ENCODE results near the gene PBOV1.
"Not testable (repeated sequence)": the region's sequence is repeated elsewhere in the genome, so short reads cannot be mapped to it uniquely, and the experiment has no call there.

The PBOV1 gene

DNA sequence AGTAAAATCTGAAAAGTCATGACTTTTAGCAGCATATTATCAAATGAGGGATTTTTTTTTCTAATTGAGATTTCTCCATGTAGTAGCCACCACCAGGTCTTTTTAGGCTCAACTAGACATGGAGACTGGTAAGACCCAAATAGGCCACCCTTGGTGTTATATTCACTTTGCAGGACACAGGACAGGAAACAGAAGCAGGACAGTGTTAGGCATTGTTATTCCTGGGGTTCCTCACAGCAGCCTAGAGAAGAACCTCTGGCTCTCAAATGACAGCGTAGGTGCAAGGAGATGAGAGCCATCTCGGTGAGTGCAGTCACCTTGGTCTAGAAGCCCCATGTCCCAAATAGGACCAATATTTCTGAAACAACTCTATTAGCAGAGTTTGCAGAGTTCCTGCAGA, 19.2 kb upstream of the PBOV1 start:
- DNase-seq, result no peak

DNA sequence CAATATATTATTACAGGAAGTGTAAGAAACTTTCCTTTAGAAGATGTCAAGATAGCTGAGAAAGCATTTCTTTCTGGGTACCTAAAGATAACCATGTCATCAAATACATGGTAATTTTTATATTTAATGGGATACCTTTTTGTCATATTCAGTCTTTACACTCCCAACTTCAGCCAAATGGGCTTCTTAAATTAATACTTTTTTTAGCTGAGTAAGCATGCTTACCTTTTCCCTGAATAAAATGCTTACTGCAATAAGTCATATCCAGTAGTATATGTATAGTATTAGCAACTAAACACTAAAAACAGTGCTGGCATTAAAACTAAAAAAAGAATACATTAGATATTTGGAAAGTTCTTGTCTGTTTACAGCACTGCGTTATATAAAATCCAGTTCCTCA, 17.4 kb upstream of the PBOV1 start:
- DNase-seq, result no peak

GRCh38 chr6:138235205-138235604, 16.9 kb upstream of the PBOV1 start:
- no peak for DNase-seq

- no peak for DNase-seq
Measured at GRCh38 chr6:138234363-138234762, 16.1 kb upstream of the PBOV1 start.

- no peak for DNase-seq
Measured at GRCh38 chr6:138231381-138231886, 13.1 kb upstream of the PBOV1 start.

GRCh38 chr6:138230759-138231380, 12.6 kb upstream of the PBOV1 start:
- DNase-seq, result no peak

DNA sequence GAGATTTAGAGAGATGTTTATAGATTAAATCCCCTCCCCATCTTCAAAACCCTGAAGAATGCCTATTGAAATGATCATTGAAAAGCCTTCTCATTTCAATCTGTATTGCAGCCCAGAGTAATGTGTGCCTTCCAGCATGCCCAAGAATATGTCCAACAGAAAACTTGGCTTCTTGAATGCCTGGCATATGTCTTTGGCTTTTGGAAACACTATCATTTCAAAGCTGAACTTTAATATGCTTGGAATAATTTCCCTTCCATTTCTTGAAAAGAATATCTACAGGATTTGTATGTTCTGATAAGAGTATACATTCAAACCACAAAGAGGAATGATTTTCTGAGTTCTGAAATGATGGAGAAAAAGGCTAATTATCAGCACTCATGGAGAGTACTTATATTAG, 11.9 kb upstream of the PBOV1 start:
- no peak for DNase-seq

GRCh38 chr6:138229663-138230179, 11.4 kb upstream of the PBOV1 start:
- DNase-seq, result no peak

DNA sequence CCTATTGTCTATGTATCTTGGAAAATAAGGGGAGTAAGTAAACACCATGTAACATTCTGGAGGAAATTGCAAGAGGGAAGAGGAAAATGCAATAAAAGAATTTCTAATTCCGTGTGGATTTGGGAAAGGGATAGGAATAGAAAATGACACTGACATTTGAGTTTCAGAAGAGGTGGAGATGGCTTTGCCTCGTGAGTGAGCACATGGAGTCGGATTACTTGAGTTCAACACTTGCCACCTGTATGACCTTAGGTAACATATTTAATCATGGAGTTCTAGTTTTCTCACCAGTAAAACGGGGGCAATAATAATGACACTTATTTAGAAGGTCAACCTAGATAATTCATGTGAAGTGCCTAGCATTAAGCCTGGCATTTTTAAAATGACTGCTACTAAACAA, 10.8 kb upstream of the PBOV1 start:
- no peak for DNase-seq

DNA sequence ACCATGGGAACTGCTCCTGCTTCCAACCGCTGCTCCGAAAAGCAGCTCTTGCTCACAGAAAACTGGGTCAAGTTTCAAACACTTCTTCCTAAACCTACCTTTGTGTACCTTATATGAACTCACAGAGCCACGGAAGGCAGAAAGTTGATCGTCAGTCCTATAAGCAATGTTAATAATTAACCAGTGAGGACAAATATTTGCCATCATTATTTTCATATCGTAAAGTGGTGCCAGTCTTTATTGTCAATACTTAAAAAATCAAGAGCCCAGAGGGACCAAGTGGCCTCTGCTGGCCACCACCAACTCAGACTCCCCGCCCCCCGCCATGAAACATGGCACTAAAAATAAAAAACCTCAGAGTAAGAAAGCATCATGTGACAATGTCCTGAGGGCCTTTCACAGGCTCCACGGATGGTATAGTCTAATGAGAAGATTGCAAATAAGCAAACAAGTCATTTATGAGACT, 9.1 kb upstream of the PBOV1 start:
- DNase-seq, result no peak

DNA sequence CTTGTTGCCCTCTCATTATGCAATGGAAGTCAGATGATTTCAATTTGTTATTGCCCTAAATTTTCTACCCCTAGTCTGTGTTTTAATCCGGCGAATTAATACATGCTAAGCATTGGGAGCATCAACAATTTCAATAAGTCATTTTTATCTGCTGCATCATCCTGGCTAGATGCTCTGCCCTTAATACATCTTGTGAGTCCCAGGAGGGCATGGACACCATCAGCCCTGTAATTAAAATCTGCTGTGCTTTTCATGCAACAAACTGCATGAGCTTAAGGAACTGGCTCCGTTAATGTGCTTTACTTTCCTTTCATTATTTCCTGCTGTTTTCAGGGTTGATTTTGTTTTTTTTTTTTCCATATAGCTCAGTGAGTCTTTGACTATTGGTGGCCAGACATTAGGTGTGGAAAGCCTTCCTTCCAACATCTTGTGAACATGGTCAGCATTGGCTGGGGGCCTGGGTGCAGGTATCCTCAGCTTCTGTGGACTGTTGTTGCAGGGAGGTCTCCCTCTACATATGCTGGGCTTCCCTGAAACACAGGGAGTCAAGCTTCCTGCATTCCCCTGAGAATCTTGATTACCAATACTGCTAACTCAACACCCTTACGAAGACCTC, 8.5 kb upstream of the PBOV1 start:
- DNase-seq, result no peak

GRCh38 chr6:138225953-138226352, 7.7 kb upstream of the PBOV1 start:
- no peak for DNase-seq

DNA sequence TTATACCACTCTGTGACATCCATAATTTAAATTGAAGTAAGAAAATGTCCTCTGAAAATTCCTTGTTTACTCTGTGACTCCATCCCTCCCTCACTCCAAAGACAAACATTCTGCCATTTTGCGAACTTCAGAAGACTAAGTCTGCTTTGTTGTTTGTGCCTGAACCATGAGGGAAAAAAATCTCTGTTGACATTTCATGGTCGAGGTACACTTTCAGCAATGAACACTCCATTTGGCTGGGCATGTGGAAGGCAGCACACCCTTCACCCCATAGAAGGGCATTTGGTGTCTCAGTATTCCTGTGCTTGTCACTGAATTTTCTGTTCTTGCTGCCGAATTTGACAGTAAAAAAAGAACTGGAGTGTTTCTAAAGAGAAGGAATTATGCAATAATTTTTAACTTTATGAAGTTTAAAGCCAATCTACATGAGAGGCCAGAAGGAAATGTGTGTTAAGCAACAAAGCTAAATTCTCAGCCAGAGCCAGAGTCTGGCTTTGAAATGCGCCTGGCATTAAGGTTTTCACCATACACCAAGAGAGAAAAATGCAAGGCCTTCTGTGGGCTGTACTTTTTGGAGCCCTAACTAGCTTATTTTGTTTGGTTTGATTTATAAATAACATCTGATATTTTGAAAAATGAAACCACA, 4.7 kb upstream of the PBOV1 start:
- no peak for DNase-seq

DNA sequence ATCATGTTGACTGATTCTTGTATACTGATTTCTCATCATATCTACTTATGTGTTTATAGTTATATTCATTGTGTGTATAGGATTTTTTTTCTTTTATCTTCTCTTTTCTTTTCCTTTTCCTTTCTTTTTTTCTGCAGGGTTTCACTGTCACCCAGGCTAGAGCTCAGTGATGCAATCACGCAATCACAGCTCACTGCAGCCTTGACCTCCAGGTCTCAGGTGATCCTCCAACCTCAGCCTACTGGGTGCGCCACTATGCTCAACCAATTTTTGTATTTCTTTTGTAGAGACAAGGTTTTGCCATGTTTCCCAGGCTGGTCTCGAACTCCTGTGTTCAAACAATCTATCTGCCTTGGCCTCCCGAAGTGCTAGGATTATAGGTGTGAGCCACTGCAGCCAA, 1.6 kb upstream of the PBOV1 start:
- DNase-seq, result no peak

GRCh38 chr6:138219398-138219797, 1.1 kb upstream of the PBOV1 start:
- no peak for DNase-seq

GRCh38 chr6:138215093-138215782, 3.1 kb downstream of the PBOV1 start:
- no peak for DNase-seq

- not testable (repeated sequence) for DNase-seq
Measured at GRCh38 chr6:138212530-138212929, 5.8 kb downstream of the PBOV1 start.

DNA sequence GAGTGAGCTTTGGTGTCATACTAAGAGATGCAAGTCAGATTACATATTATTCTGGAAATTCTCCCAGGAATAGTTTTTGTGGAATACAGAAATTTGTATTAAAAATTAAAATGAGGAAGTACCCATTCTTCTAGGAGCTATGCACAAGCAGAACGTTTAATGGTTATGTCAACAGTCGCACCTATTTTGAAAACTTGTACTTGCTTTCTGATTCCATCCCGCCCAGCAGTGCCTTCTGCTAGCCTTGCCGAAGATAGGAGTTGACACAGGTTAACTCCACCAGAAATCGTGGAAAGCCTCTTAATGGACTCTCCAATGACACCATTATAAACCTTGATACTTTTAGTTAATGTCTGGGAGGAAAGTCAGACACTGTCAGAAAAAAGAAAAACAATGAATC, 6.7 kb downstream of the PBOV1 start:
- no peak for DNase-seq

DNA sequence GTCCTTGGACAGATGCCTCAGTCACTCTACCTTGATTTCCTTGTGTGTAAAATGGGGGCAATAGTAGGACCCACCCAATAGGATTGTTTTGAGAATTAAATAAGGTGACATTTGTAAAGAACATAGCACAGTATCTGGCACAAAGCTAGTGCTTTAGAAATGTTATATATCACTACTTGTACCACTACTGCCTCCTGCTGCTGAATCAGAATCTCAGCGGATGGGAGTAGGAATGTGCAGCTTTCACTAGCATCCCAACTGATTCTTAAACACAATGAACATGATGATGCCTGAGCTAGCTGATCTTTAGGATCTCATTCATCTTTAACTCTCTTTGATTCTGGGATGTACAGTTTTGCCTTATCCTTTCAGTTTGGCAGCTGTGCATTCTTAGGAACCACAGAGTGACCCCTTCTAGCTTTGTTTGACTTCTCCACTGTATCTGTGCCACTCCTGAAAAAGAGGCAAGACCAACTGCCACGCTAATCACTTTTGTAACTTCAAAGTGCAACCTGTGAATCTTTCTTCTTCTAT, 7.2 kb downstream of the PBOV1 start:
- no peak for DNase-seq

- no peak for DNase-seq
Measured at GRCh38 chr6:138206862-138207261, 11.4 kb downstream of the PBOV1 start.

- no peak for DNase-seq
Measured at GRCh38 chr6:138205437-138206094, 12.7 kb downstream of the PBOV1 start.

DNA sequence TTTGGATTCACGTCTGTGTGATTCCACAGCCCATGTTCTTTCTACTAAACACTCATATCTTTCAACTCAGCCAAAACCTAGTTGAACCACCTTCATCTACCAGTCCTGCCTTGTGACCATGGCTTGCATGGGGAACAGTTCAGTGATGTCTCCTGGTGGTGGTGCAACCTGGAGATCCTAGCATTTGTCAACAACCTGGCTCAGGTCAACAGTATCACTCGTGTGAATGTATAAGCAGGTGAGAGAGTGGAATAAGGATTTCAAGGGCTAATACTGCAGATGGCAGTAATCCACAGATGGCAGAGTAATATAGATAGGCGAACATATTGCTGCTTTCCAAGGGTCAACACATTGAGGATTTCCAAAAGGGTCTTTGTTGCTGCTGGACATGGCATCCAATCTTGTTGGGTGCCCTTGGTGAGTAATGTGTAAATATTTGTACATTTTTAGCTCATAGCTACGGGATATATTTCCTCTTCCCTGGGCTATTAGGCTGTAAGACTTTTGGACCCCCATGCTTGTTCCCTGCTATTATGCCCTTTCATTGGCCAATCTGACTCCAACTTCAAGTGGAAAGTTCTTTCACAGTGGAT, 13.4 kb downstream of the PBOV1 start:
- no peak for DNase-seq
